Neural cell (in vitro differentiated cells): ENCODE results near the gene CEBPB. TPM values are rescaled to one million over a fixed set of nuclear protein-coding genes. Genes with fewer than 3 reads are reported as not detected.

Experiments
- H2AFZ ChIP-seq: fragments of 200-600, 300-800 bp; sonication (generic), shearing (Covaris generic); 2 replicates; pipeline ENCODE4 v1.6.0; 2014; ENCODE audit warnings: low read depth, mild to moderate bottlenecking, antibody characterized with exemption, low read length, moderate library complexity
- H3F3A ChIP-seq: fragments of 200-600 bp; shearing (Covaris generic); 2 replicates; pipeline ENCODE4 v1.6.1; 2016; ENCODE audit warnings: mild to moderate bottlenecking, moderate library complexity, mixed read lengths, antibody characterized with exemption, low read length; ENCODE audit not compliant: insufficient read depth, poor library complexity, severe bottlenecking
- H3K27ac ChIP-seq: fragments of 200-600, 300-800 bp; sonication (generic), shearing (Covaris generic); 2 replicates; pipeline ENCODE4 v1.5.1; 2014; ENCODE audit warnings: mild to moderate bottlenecking, low read length, moderate library complexity
- H3K27me3 ChIP-seq: fragments of 300-800, 200-600 bp; sonication (generic), shearing (Covaris generic); 2 replicates; pipeline ENCODE4 v1.6.0; 2014; ENCODE audit warnings: mild to moderate bottlenecking, low read depth, low read length, moderate library complexity; ENCODE audit not compliant: insufficient read depth
- H3K36me3 ChIP-seq: fragments of 300-800, 200-600 bp; sonication (generic), shearing (Covaris generic); 2 replicates; pipeline ENCODE4 v1.5.1; 2014; ENCODE audit warnings: mild to moderate bottlenecking, antibody characterized with exemption, low read length, moderate library complexity; ENCODE audit not compliant: insufficient read depth
- H3K4me2 ChIP-seq: fragments of 300-800, 200-600 bp; sonication (generic), shearing (Covaris generic); 2 replicates; pipeline ENCODE4 v1.6.0; 2014; ENCODE audit warnings: mild to moderate bottlenecking, low read length
- H3K4me3 ChIP-seq: fragments of 300-800, 200-600 bp; sonication (generic), shearing (Covaris generic); 2 replicates; pipeline ENCODE4 v1.5.1; 2014; ENCODE audit warnings: mild to moderate bottlenecking, low read length, moderate library complexity
- H3K79me2 ChIP-seq: fragments of 200-600 bp; shearing (Covaris generic); replicated peaks from 2 replicates; pipeline ENCODE4 v1.6.0; 2014; ENCODE audit warnings: mild to moderate bottlenecking, low read length, moderate library complexity; ENCODE audit not compliant: insufficient read depth
- H3K9ac ChIP-seq: fragments of 300-800, 200-600 bp; sonication (generic), shearing (Covaris generic); 2 replicates; pipeline ENCODE4 v1.6.1; 2016; ENCODE audit warnings: mild to moderate bottlenecking, low read length, mixed read lengths
- H3K9me2 ChIP-seq: fragments of 200-600 bp; shearing (Covaris generic); 2 replicates; pipeline ENCODE4 v1.6.1; 2016; ENCODE audit warnings: mild to moderate bottlenecking, low read length, mixed read lengths; ENCODE audit not compliant: insufficient read depth
- H3K9me3 ChIP-seq: fragments of 200-600, 300-800 bp; sonication (generic), shearing (Covaris generic); 2 replicates; pipeline ENCODE4 v1.6.1; 2016; ENCODE audit warnings: mild to moderate bottlenecking, mixed run types, low read length, moderate library complexity, mixed read lengths
- H4K20me1 ChIP-seq: fragments of 200-600 bp; shearing (Covaris generic); 2 replicates; pipeline ENCODE4 v1.6.1; 2016; ENCODE audit warnings: mild to moderate bottlenecking, mixed run types; ENCODE audit not compliant: insufficient read depth
- CTCF ChIP-seq: fragments of 450-650 bp; IDR thresholded peaks from 2 replicates; pipeline ENCODE4 v1.5.1; 2014; ENCODE audit warnings: antibody characterized with exemption, mild to moderate bottlenecking, moderate library complexity; ENCODE audit not compliant: poor library complexity, severe bottlenecking
- EP300 ChIP-seq: fragments of 450-650 bp; conservative IDR thresholded peaks from 2 replicates; pipeline ENCODE4 v1.6.1; 2014; ENCODE audit warnings: antibody characterized with exemption, mild to moderate bottlenecking, moderate library complexity; ENCODE audit not compliant: poor library complexity, severe bottlenecking
- EZH2 ChIP-seq: fragments of 200-600, 300-800 bp; shearing (Covaris generic), sonication (generic); IDR thresholded peaks from 2 replicates; pipeline ENCODE4 v1.6.1; 2014; ENCODE audit warnings: antibody characterized with exemption, low read length, borderline replicate concordance, mild to moderate bottlenecking; ENCODE audit not compliant: insufficient read depth, poor library complexity, severe bottlenecking
- MXI1 ChIP-seq: fragments of 450-650 bp; conservative IDR thresholded peaks from 2 replicates; pipeline ENCODE4 v1.6.1; 2014; ENCODE audit warnings: antibody characterized with exemption, mild to moderate bottlenecking; ENCODE audit not compliant: poor library complexity, severe bottlenecking
- POLR2AphosphoS5 ChIP-seq: IDR thresholded peaks from 2 replicates; pipeline ENCODE4 v1.6.1; 2012
- RAD21 ChIP-seq: fragments of 450-650 bp; conservative IDR thresholded peaks from 2 replicates; pipeline ENCODE4 v1.6.1; 2014; ENCODE audit warnings: antibody characterized with exemption, mild to moderate bottlenecking, moderate library complexity
- REST ChIP-seq: IDR thresholded peaks from 2 replicates; pipeline ENCODE4 v1.6.1; 2012; ENCODE audit warnings: borderline replicate concordance
- SMC3 ChIP-seq: fragments of 450-650 bp; conservative IDR thresholded peaks from 2 replicates; pipeline ENCODE4 v1.6.1; 2014; ENCODE audit warnings: antibody characterized with exemption, mild to moderate bottlenecking, moderate library complexity; ENCODE audit not compliant: poor library complexity
- TAF1 ChIP-seq: IDR thresholded peaks from 2 replicates; pipeline ENCODE4 v1.6.1; 2012; ENCODE audit warnings: low read depth
- polyA plus RNA-seq: library from polyadenylated mRNA; depleted of rRNA; stranded (reverse); fragments of >200 nt; gene quantifications from 2 replicates; pipeline ENCODE4 v1.2.3, GENCODE V29; 2014

The CEBPB gene
- polyA plus RNA-seq, 1 donor from 2014 or later, result 0.59 TPM

GRCh38 chr20:50216543-50217206 lies 26.0 kb downstream of the CEBPB start:
- Histone ChIP-seq H3K4me3 (no peak overlapping the region), H3K36me3 (no peaks in the 10 kb centered on the region), H2AFZ (no peak overlapping the region), H3K4me2 (no peak overlapping the region), H3K79me2 (no peaks in the 10 kb centered on the region), H3K27me3 (no peaks in the 10 kb centered on the region), H4K20me1 (no peaks in the 10 kb centered on the region), H3K9me2 (no peaks in the 10 kb centered on the region), H3K9me3 (no peaks in the 10 kb centered on the region), H3K27ac (no peak overlapping the region), H3K9ac (no peak overlapping the region), H3F3A (no peaks in the 10 kb centered on the region)
- no peak for TF ChIP-seq MXI1
- TF ChIP-seq TAF1, result no peak
- no peak for TF ChIP-seq CTCF
- TF ChIP-seq SMC3, result no peak
- TF ChIP-seq POLR2AphosphoS5, result no peak
- no peak for TF ChIP-seq EP300
- TF ChIP-seq RAD21, result no peak
- TF ChIP-seq EZH2, result no peak
- no peak for TF ChIP-seq REST

- Histone ChIP-seq H3K4me2 (no peak overlapping the region), H3K79me2 (no peaks in the 10 kb centered on the region), H2AFZ (no peak overlapping the region), H3F3A (no peaks in the 10 kb centered on the region), H3K9me2 (no peaks in the 10 kb centered on the region), H3K9ac (no peak overlapping the region), H3K9me3 (no peaks in the 10 kb centered on the region), H3K4me3 (no peak overlapping the region), H3K36me3 (no peaks in the 10 kb centered on the region), H3K27ac (no peak overlapping the region), H3K27me3 (no peaks in the 10 kb centered on the region), H4K20me1 (no peaks in the 10 kb centered on the region)
- no peak for TF ChIP-seq EZH2
- TF ChIP-seq TAF1, result no peak
- TF ChIP-seq POLR2AphosphoS5, result no peak
- no peak for TF ChIP-seq SMC3
- TF ChIP-seq CTCF, result no peak
- no peak for TF ChIP-seq EP300
- TF ChIP-seq REST, result no peak
- no peak for TF ChIP-seq MXI1
- TF ChIP-seq RAD21, result no peak
Observed at GRCh38 chr20:50217207-50217949, 26.7 kb downstream of the CEBPB start.
